Activated T-cell treated with anti-CD3 and anti-CD28 coated beads, Interleukin-2, amount 50 U/mL, for 24 hours (primary cell): Measurements from ENCODE around the gene VWF.
"Not testable (repeated sequence)": the region's sequence is repeated elsewhere in the genome, so short reads cannot be mapped to it uniquely, and the experiment has no call there.

Experiments used
- DNase-seq: peaks from one replicate; pipeline ENCODE4 v3.0.0-alpha.2; 2020
- H3K27ac Mint-ChIP-seq: 2 replicates; pipeline ENCODE4 v1.8.0; 2020; ENCODE audit warnings: mild to moderate bottlenecking, mixed read lengths
- H3K27me3 Mint-ChIP-seq: 2 replicates; pipeline ENCODE4 v1.8.0; 2020; ENCODE audit warnings: mixed read lengths
- H3K36me3 Mint-ChIP-seq: 2 replicates; pipeline ENCODE4 v1.8.0; 2020; ENCODE audit warnings: low read depth, mixed read lengths
- H3K4me1 Mint-ChIP-seq: 2 replicates; pipeline ENCODE4 v1.8.0; 2020; ENCODE audit warnings: low read depth, mixed read lengths
- H3K4me3 Mint-ChIP-seq: 2 replicates; pipeline ENCODE4 v1.8.0; 2020; ENCODE audit warnings: mild to moderate bottlenecking, moderate library complexity, mixed read lengths
- H3K9me3 Mint-ChIP-seq: 2 replicates; pipeline ENCODE4 v1.8.0; 2020; ENCODE audit warnings: mixed read lengths

VWF gene

GRCh38 chr12:6157482-6157881, 33.0 kb upstream of the VWF start:
- no peak overlapping the region for H3K4me3 Mint-ChIP-seq
- H3K27ac Mint-ChIP-seq, result no peak overlapping the region
- no peaks in the 10 kb centered on the region for H3K36me3 Mint-ChIP-seq
- peaks cover 14% of the 10 kb centered on the region for H3K4me1 Mint-ChIP-seq
- DNase-seq, result no peak
- no peaks in the 10 kb centered on the region for H3K27me3 Mint-ChIP-seq
- no peaks in the 10 kb centered on the region for H3K9me3 Mint-ChIP-seq

GRCh38 chr12:6154730-6155459, 30.4 kb upstream of the VWF start:
- H3K9me3 Mint-ChIP-seq, result no peaks in the 10 kb centered on the region
- no peak overlapping the region for H3K4me3 Mint-ChIP-seq
- no peaks in the 10 kb centered on the region for H3K36me3 Mint-ChIP-seq
- no peak overlapping the region for H3K27ac Mint-ChIP-seq
- no peaks in the 10 kb centered on the region for H3K27me3 Mint-ChIP-seq
- H3K4me1 Mint-ChIP-seq, result peaks cover 13% of the 10 kb centered on the region
- DNase-seq, result no peak

- not testable (repeated sequence) for H3K27me3 Mint-ChIP-seq, H3K9me3 Mint-ChIP-seq, H3K36me3 Mint-ChIP-seq, DNase-seq, H3K4me3 Mint-ChIP-seq, H3K27ac Mint-ChIP-seq
- H3K4me1 Mint-ChIP-seq, result peaks cover 13% of the 10 kb centered on the region
These were observed 24.3 kb upstream of the VWF start for GRCh38 chr12:6148722-6149121.

- Mint-ChIP-seq H3K27ac (no peak overlapping the region), H3K36me3 (no peaks in the 10 kb centered on the region), H3K9me3 (no peaks in the 10 kb centered on the region), H3K27me3 (no peaks in the 10 kb centered on the region), H3K4me3 (no peak overlapping the region), H3K4me1 (peaks cover 15% of the 10 kb centered on the region)
- no peak for DNase-seq
These were observed 23.6 kb upstream of the VWF start for GRCh38 chr12:6148061-6148460.

- Mint-ChIP-seq H3K27me3 (no peaks in the 10 kb centered on the region), H3K9me3 (peaks cover 2% of the 10 kb centered on the region), H3K36me3 (no peaks in the 10 kb centered on the region), H3K27ac (no peak overlapping the region), H3K4me1 (peaks cover 25% of the 10 kb centered on the region), H3K4me3 (no peak overlapping the region)
- DNase-seq, result no peak
These were observed 22.5 kb upstream of the VWF start for GRCh38 chr12:6146951-6147350.

- no peak overlapping the region for H3K27ac Mint-ChIP-seq
- H3K27me3 Mint-ChIP-seq, result no peaks in the 10 kb centered on the region
- H3K4me1 Mint-ChIP-seq, result peaks cover 29% of the 10 kb centered on the region
- H3K4me3 Mint-ChIP-seq, result no peak overlapping the region
- DNase-seq, result no peak
- H3K9me3 Mint-ChIP-seq, result peaks cover 2% of the 10 kb centered on the region
- no peaks in the 10 kb centered on the region for H3K36me3 Mint-ChIP-seq
These were observed 22.0 kb upstream of the VWF start for GRCh38 chr12:6146509-6146908.

- peaks cover 2% of the 10 kb centered on the region for H3K9me3 Mint-ChIP-seq
- H3K36me3 Mint-ChIP-seq, result no peaks in the 10 kb centered on the region
- peaks cover 39% of the 10 kb centered on the region for H3K4me1 Mint-ChIP-seq
- no peak overlapping the region for H3K4me3 Mint-ChIP-seq
- no peak for DNase-seq
- H3K27me3 Mint-ChIP-seq, result no peaks in the 10 kb centered on the region
- no peak overlapping the region for H3K27ac Mint-ChIP-seq
These were observed 21.1 kb upstream of the VWF start for GRCh38 chr12:6145564-6145963.

- H3K4me1 Mint-ChIP-seq, result peaks cover 56% of the 10 kb centered on the region
- no peak for DNase-seq
- H3K27ac Mint-ChIP-seq, result no peak overlapping the region
- no peaks in the 10 kb centered on the region for H3K27me3 Mint-ChIP-seq
- peaks cover 2% of the 10 kb centered on the region for H3K9me3 Mint-ChIP-seq
- no peak overlapping the region for H3K4me3 Mint-ChIP-seq
- no peaks in the 10 kb centered on the region for H3K36me3 Mint-ChIP-seq
These were observed 18.8 kb upstream of the VWF start for GRCh38 chr12:6143303-6143675.

- H3K4me3 Mint-ChIP-seq, H3K27me3 Mint-ChIP-seq, DNase-seq, H3K9me3 Mint-ChIP-seq, H3K36me3 Mint-ChIP-seq: not testable (repeated sequence)
- H3K4me1 Mint-ChIP-seq, result peaks cover 52% of the 10 kb centered on the region
- peak overlapping the region; percentile 84 for H3K27ac Mint-ChIP-seq
These were observed 18.2 kb upstream of the VWF start for GRCh38 chr12:6142368-6143302.

- H3K27ac Mint-ChIP-seq, result peak overlapping the region; percentile 91
- not testable (repeated sequence) for H3K36me3 Mint-ChIP-seq, H3K4me3 Mint-ChIP-seq, DNase-seq, H3K9me3 Mint-ChIP-seq, H3K27me3 Mint-ChIP-seq
- peaks cover 52% of the 10 kb centered on the region for H3K4me1 Mint-ChIP-seq
These were observed 17.4 kb upstream of the VWF start for GRCh38 chr12:6141731-6142367.

GRCh38 chr12:6140651-6141447, 16.4 kb upstream of the VWF start:
- Mint-ChIP-seq H3K27me3 (no peaks in the 10 kb centered on the region), H3K27ac (peak overlapping the region; percentile 91), H3K4me1 (peaks cover 49% of the 10 kb centered on the region), H3K9me3 (peaks cover 2% of the 10 kb centered on the region), H3K36me3 (no peaks in the 10 kb centered on the region), H3K4me3 (peak overlapping the region; percentile 32)
- peak; percentile 42 for DNase-seq

GRCh38 chr12:6135071-6135470, 10.6 kb upstream of the VWF start:
- Mint-ChIP-seq H3K27me3 (no peaks in the 10 kb centered on the region), H3K36me3 (no peaks in the 10 kb centered on the region), H3K27ac (no peak overlapping the region), H3K9me3 (peaks cover 3% of the 10 kb centered on the region), H3K4me3 (no peak overlapping the region), H3K4me1 (peaks cover 15% of the 10 kb centered on the region)
- no peak for DNase-seq

- no peaks in the 10 kb centered on the region for H3K36me3 Mint-ChIP-seq
- no peak overlapping the region for H3K27ac Mint-ChIP-seq
- H3K9me3 Mint-ChIP-seq, result peaks cover 3% of the 10 kb centered on the region
- peak; percentile 9 for DNase-seq
- H3K27me3 Mint-ChIP-seq, result no peaks in the 10 kb centered on the region
- H3K4me1 Mint-ChIP-seq, result peaks cover 4% of the 10 kb centered on the region
- no peak overlapping the region for H3K4me3 Mint-ChIP-seq
These were observed 9.2 kb upstream of the VWF start for GRCh38 chr12:6133642-6134041.

GRCh38 chr12:6132496-6132895, 8.0 kb upstream of the VWF start:
- Mint-ChIP-seq H3K36me3 (no peaks in the 10 kb centered on the region), H3K4me3 (no peak overlapping the region), H3K27me3 (no peaks in the 10 kb centered on the region), H3K9me3 (peaks cover 3% of the 10 kb centered on the region), H3K4me1 (peaks cover 2% of the 10 kb centered on the region), H3K27ac (no peak overlapping the region)
- peak; percentile 21 for DNase-seq
